ENCODE results near the gene LRMDA. TPM values are rescaled to one million over a fixed set of nuclear protein-coding genes. Genes with fewer than 3 reads are reported as not detected.

The LRMDA gene
- total and polyA plus RNA-seq, 2 of the 8 experiments (the other 6 are each of a cell fraction or from before 2014, with no cell fraction given): 0.86 to 2.8 TPM

DNA sequence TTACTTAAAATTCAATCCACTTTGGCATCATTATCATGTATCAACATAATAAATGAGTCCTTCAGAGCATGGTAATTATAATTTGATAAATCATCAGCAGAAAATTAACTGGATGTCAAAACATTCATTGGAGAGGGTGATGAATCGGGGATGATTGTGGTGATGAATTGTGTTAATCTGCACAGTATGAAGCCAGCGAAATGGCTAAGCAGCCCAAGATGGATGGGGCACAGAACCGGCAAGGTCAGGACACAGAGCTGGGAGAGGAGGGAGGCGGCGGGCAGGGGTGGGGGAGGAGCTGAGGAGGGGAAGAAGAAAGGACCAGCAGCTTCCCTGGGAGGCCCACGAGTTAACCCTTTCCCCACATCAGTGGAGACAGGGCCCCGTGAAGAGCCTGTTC lies 536.1 kb downstream of the LRMDA start:
- Histone ChIP-seq H2BK5ac (ENCODE audit: low read depth, low read length) (no peak overlapping the region), H3K4me1 (replicated peaks in 1 of 4; ENCODE audit: control insufficient read depth in 3 of 4, insufficient read depth in 4 of 4, low read length in 3 of 4) (peaks cover 0 to 9% (median 5%) of the 10 kb centered on the region in 4 experiments; a peak in 6 of 7 replicates), H4K91ac (replicated peaks; ENCODE audit: insufficient read length, low read length) (no peak overlapping the region), H3K79me2 (ENCODE audit: control insufficient read depth in 1 of 2, insufficient read depth in 2 of 2, low read length in 2 of 2) (no peaks in the 10 kb centered on the region), H3K56ac (replicated peaks; ENCODE audit: insufficient read length, low read depth, low read length) (no peak overlapping the region), H4K20me1 (replicated peaks in 1 of 2; ENCODE audit: control insufficient read depth in 1 of 2, insufficient read depth in 2 of 2, low read length in 2 of 2) (no peaks in the 10 kb centered on the region), H3K9ac (replicated peaks in 1 of 4; ENCODE audit: extremely low read depth in 1 of 4, low read depth in 3 of 4, low read length in 3 of 4) (no peak overlapping the region), H3K4me3 (ENCODE audit: extremely low read depth in 1 of 4, insufficient read depth in 2 of 4, low read depth in 3 of 4, low read length in 4 of 4) (no peak overlapping the region), H3K27me3 (replicated peaks in 1 of 4; ENCODE audit: control insufficient read depth in 3 of 4, extremely low read depth in 1 of 4, insufficient read depth in 3 of 4, low read length in 3 of 4) (no peaks in the 10 kb centered on the region), H3K36me3 (ENCODE audit: control insufficient read depth in 2 of 4, insufficient read depth in 4 of 4, low read length in 3 of 4) (no peaks in the 10 kb centered on the region), H2AFZ (ENCODE audit: low read length) (peak overlapping the region; percentile 67; the same call in 1 of the 2 replicates), H3K4me2 (ENCODE audit: insufficient read depth in 1 of 2, low read depth in 2 of 2, low read length in 2 of 2) (peak overlapping the region in 1 of 2 experiments; percentile 39; a peak in 2 of 4 replicates), H3K79me1 (ENCODE audit: low read depth, low read length) (no peaks in the 10 kb centered on the region), H3K14ac (ENCODE audit: insufficient read length) (no peak overlapping the region), H3K23me2 (ENCODE audit: low read depth, low read length) (no peaks in the 10 kb centered on the region), H3K9me3 (ENCODE audit: insufficient read depth in 2 of 2, low read depth in 1 of 2, low read length in 1 of 2) (no peaks in the 10 kb centered on the region), H2BK20ac (ENCODE audit: low read length) (no peak overlapping the region), H4K5ac (ENCODE audit: insufficient read length, low read depth, low read length) (no peak overlapping the region), H2BK120ac (replicated peaks; ENCODE audit: low read depth, low read length) (no peak overlapping the region), H3K27ac (ENCODE audit: low read depth, low read length) (no peak overlapping the region), H2BK12ac (ENCODE audit: low read depth, low read length) (0 out of 2 replicates have a peak overlapping the region, but pooled peaks have one; percentile 71), H4K8ac (ENCODE audit: extremely low read depth, insufficient read depth, low read length) (no peak overlapping the region; the same call in 1 of the 2 replicates), H3K18ac (ENCODE audit: extremely low read depth, low read length) (no peak overlapping the region; the same call in 1 of the 2 replicates), H3K23ac (ENCODE audit: insufficient read length) (no peak overlapping the region), H3K4ac (replicated peaks; ENCODE audit: insufficient read length, low read depth, low read length) (no peak overlapping the region), H2BK15ac (ENCODE audit: low read length) (no peak overlapping the region), H2AK5ac (ENCODE audit: low read depth, low read length) (no peak overlapping the region)
- DNase-seq (ENCODE audit: low read depth in 1 of 2, low spot score in 2 of 2) (peak in 1 of 2 experiments; percentile 55), FAIRE-seq (no peak)
- POLR2A ChIA-PET (ENCODE audit: partially characterized antibody): no interaction called here
- 18% methylated on average over 4 of the region's 7 CpGs; no CpG with 5 or more reads in 1 of the 2 experiments for WGBS, 2 experiments (ENCODE audit: extremely low coverage in 1 of 2, insufficient coverage in 1 of 2, insufficient read length in 1 of 2, insufficient replicate concordance in 2 of 2, low coverage in 1 of 2, low lambda C conversion rate in 2 of 2, missing lambda C conversion rate in 1 of 2)
- TF ChIP-seq YY1 (IDR thresholded peaks at IDR 0.05; ENCODE audit: low read depth, low read length) (0 out of 2 replicates have a peak, but pooled peaks have one; percentile 21), RAD21 (IDR thresholded peaks at IDR 0.05 in 1 of 2, conservative IDR thresholded peaks at IDR 0.05 in 1 of 2; ENCODE audit: low read depth in 2 of 2, low read length in 2 of 2) (0 out of 4 replicates have a peak, but pooled peaks of 1 of the 2 experiments have one; percentile 7), SRF (IDR thresholded peaks at IDR 0.05; ENCODE audit: low read depth, low read length) (no peak)
- CTCF ChIA-PET (ENCODE audit: partially characterized antibody): interaction anchor here (0.6 to 1.6 kb wide), 4 partner anchors 11 to 115 kb away, joined by 3 to 5 read pairs (median 4); no protein-coding TSS in a partner anchor
